Vagina (tissue), 2 donors: ENCODE measurements around the gene MEIKIN.

Source experiments
- CTCF ChIP-seq, 3 experiments: fragments of 450-650 bp in 2 of 3; fragments of 200-600 bp in 1 of 3; sonication (generic) in 1 of 3; IDR thresholded peaks; one replicate each; pipeline ENCODE4 v1.5.1; 2017 to 2019; ENCODE audit warnings: antibody characterized with exemption in 3 of 3, mild to moderate bottlenecking in 2 of 3, moderate library complexity in 2 of 3
- POLR2A ChIP-seq, 2 donors: fragments of 450-650 bp; IDR thresholded peaks; one replicate each; pipeline ENCODE4 v1.6.1; 2017; ENCODE audit warnings: antibody characterized with exemption in 2 of 2, mild to moderate bottlenecking in 2 of 2, moderate library complexity in 2 of 2

GRCh38 chr5:131914472-131914871 is 31.0 kb downstream of the MEIKIN start:
- TF ChIP-seq CTCF (IDR thresholded peaks at IDR 0.05): no peak
- TF ChIP-seq POLR2A (IDR thresholded peaks at IDR 0.05): no peak
